Stomach (tissue), 4 donors: ENCODE results near the gene B9D2.

ENCODE experiments used
- POLR2A ChIP-seq, 4 donors: fragments of 450-650 bp; IDR thresholded peaks; one replicate each; pipeline ENCODE4 v1.6.1; 2016; ENCODE audit warnings: antibody characterized with exemption in 4 of 4, control low read depth in 2 of 4, mild to moderate bottlenecking in 1 of 4, moderate library complexity in 1 of 4
- TF ChIP-seq, protein P1 (sequence below), 7 experiments: fragments of 450-650 bp in 4 of 7; fragments of 200-600 bp in 3 of 7; sonication (generic) in 3 of 7; IDR thresholded peaks; one replicate each; pipeline ENCODE4 v1.5.1; 2016 to 2019; ENCODE audit warnings: antibody characterized with exemption in 7 of 7, control low read depth in 2 of 7, mild to moderate bottlenecking in 1 of 7

DNA sequence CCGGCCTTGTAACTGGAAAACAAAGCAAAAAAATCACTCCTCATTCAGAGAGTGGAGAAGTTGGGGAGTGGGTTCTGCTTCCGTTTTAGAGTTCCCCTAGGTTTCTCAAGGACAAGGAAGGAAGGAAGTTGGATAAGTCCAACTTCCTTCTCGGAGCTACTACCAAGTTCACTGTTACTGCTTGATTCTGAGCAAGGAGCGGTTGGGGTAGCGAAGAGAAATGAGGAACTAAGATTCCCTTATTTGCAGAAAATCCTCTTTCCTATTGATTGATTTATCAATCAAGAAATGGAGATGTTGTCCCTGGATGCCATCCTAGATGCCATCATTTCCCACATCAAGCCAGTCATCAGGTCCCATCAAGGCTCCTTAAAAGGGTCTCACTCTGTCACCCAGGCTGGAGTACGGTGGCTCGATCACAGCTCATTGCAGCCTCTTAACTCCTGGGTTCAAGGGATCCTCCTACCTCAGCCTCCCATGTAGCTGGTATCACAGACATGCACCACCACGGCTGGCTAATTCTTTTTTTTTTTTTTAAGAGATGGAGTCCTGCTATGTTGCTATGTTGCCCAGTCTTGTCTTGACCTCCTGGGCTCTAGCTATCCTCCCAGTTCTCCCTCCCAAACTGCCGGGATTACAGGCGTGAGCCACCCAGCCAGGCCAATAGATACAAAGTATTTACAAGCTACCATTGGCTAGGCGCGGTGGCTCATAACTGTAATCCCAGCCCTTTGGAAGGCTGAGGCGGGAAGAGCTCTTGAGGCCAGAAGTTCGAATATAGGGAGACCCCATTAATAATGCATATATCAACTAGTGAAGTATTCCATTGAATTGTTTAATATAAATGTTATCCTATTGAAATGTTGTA, 809 bp upstream of the B9D2 start:
- TF ChIP-seq POLR2A (IDR thresholded peaks at IDR 0.05), result no peak
- TF ChIP-seq, protein P1, sequence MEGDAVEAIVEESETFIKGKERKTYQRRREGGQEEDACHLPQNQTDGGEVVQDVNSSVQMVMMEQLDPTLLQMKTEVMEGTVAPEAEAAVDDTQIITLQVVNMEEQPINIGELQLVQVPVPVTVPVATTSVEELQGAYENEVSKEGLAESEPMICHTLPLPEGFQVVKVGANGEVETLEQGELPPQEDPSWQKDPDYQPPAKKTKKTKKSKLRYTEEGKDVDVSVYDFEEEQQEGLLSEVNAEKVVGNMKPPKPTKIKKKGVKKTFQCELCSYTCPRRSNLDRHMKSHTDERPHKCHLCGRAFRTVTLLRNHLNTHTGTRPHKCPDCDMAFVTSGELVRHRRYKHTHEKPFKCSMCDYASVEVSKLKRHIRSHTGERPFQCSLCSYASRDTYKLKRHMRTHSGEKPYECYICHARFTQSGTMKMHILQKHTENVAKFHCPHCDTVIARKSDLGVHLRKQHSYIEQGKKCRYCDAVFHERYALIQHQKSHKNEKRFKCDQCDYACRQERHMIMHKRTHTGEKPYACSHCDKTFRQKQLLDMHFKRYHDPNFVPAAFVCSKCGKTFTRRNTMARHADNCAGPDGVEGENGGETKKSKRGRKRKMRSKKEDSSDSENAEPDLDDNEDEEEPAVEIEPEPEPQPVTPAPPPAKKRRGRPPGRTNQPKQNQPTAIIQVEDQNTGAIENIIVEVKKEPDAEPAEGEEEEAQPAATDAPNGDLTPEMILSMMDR (IDR thresholded peaks at IDR 0.05), result no peak
